RPMI7951 (cell line): Measurements from ENCODE around the gene NSF. TPM values are rescaled to one million over a fixed set of nuclear protein-coding genes. Genes with fewer than 3 reads are reported as not detected.
"Not testable (repeated sequence)": the region's sequence is repeated elsewhere in the genome, so short reads cannot be mapped to it uniquely, and the experiment has no call there.

Experiments used
- DNase-seq: peaks from one replicate; pipeline ENCODE4 v3.0.0-alpha.2; 2012; ENCODE audit warnings: low read depth
- total RNA-seq: library from RNA; depleted of rRNA; stranded (reverse); fragments of >200 nt; shearing (Covaris generic); gene quantifications from 2 replicates; pipeline ENCODE4 v1.2.3, GENCODE V29; 2014

Gene NSF
- total RNA-seq, 1 experiment from 2014 or later, result 51.7 TPM

DNA sequence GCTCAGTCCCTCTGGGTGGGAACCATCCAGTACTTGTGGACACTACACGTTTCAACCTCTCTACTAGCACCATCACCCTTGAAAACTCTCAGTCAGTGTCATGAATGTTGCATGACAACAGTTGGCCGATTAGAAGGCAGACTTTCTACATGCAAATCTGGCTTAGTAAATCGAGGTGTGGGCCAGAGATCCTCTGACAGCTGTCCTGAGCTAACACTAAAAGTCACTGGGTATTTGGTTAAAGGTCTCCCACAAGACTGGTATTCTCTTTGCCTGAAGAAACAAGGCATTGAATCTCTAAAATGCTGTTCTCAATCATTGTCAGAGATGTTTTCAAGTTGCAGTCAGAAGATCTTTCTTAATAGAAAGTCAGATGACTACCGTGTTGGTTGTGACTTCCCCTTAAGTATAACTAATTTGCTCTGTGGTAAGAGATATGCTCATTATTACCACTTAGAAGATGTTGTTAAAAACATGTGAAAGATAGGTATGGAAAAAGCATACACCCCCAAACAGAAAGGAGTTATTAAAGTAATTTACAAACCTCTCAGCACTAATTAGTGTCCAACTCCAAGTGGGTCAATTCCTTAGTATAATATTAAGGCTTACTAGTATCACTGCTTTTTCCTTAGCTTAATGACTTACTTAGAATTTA, 165.7 kb downstream of the NSF start:
- DNase-seq, result no peak

DNA sequence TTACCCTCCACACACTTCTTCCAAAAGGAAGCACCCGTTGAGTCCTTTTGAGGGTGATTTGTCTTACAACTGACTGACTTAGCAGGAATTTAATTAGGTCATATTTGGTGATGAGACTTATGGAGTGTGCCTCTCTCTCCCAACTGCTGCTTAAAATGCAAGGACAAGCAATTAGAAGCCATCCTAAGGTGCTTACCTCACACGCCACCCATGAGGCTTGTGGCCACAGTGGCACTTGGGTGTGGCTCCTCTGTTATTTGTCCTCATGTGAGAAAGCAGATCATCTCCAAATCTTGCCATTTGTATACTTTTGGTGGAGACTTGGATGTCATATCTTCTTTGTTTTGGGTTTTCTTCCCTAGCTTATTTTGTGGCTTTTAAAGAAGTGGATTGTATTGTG, 166.4 kb downstream of the NSF start:
- no peak for DNase-seq

DNA sequence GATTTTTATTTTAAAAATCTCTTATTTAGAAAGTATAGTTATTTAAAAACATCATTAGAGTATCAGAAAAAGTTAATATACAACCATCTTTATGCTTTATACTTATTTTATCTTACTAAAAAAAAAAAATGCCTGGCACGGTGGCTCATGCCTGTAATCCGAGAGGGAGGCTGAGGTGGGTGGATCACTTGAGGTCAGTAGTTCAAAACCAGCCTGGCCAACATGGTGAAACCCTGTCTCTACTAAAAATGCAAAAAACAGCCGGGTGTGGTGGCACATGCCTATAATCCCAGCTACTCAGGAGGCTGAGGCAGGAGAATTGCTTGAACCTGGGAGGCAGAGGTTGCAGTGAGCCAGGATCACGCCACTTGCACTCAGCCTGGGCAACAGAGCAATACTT, 167.1 kb downstream of the NSF start:
- DNase-seq, result not testable (repeated sequence)

GRCh38 chr17:46758614-46759013, 168.1 kb downstream of the NSF start:
- DNase-seq, result no peak

- DNase-seq, result no peak
These were observed 168.7 kb downstream of the NSF start for GRCh38 chr17:46759141-46759540.

GRCh38 chr17:46763416-46763815, 172.9 kb downstream of the NSF start:
- DNase-seq, result no peak

DNA sequence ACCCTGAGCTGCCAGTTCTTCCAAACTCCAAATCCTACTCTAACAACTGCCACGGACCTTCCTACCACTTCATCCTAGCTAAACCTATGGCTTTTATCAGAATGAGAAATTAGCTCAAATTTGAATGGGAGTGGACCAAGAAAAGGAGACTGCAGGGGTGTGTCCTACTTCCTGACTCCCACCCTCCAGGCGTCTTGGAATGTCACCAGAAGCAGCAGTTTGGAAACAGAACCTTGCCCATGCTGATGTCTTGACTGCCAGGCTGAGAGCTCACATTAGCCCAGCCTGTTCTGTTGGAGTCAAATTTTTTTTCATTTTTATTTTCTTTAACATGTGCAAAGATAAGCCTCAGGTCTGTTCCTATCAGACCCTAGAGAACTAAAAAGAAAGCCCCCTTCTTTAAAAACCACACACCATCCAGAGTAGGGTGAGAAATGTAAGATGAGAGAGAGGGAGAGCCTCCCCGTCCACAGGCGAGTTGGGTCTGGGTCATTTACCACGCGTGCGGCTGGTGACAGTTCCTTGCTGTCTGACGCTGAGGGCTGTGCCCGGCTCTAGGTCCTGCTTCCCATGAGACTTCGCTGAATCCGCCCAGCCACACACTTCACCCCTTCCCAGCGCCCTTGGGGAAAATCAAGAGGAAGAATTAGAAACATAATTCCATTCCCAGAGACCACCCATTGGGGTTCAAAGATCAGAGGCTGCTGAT, 173.7 kb downstream of the NSF start:
- no peak for DNase-seq

DNA sequence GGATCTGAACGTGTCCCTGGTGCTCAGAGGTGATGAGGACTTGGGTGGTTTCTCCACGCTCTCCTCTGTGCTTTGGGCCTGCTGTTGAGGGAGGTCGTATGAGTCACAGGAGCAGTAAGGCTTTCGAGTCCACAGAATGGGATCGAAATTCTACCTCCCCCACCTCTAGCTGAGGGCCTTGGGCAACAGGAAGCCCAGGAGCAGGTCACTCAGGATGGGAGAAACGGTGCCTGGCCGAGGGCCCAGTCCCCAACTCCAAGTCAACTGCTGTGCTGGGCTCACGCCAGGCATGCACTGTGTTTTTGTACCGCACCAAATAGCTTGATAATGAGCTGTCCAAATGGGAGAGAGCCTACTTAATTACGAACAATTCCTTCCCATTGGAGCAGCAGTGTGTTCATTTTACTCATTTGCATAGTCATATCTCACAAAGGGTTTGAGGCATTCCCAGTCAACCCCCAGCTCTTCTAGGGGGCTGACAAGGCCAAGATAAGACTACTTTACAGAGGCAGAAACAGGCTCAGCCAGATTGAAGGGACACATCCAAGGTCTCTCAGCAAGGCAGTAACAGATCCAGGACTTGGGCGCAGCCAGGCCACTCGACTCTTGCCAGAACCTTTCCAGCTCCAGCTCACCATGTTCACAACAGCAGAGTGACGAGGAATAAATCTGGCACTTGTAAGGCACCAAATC, 174.4 kb downstream of the NSF start:
- peak; percentile 93 for DNase-seq

- no peak for DNase-seq
These were observed 175.0 kb downstream of the NSF start for GRCh38 chr17:46765453-46765852.

DNA sequence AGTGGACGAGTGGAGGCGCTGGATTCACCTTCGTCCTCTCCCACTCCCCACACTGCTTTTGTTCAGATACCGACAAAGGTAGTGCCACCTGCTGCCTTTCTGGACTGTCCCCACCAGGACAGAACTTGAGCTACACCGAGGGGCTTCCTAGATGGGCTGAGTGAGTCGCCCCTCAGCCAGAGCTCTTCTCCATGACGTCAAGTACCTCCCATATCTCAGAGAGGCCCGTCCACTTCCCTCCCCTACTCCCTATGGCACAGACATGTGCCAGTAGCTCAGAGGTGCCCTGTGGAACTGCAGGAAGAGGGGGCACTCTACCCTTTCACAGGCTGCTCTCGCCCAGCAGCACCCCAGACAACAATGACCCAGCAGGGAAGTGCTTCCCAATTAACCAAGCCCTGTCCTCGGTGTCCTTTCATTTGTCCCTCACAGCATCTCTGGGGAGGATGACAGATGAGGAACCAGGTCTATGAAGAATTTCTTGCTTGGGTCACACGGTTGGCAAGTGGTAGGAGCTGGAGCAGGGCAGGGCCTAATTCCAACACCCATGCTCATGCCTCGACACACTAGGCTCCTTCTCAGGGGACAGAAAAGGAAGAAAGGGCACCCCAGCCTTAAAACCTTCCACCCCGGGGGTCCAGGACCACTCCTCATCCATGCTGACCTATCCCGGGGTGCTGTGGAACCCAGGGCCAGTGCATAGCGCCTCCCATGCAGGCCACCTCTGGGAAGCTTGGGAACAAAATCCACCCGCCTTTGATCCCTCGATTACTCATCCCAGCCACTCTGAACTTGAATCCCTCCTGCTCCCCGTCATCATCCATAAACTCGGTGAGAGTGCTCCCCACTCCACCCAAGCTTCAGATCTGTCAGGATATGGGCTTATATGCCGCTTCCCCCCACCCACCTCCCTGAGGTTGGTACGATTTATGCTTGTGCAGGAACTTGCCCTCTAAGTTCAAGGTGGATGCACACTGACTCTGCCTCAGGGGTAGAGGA, 176.3 kb downstream of the NSF start:
- DNase-seq, result no peak

GRCh38 chr17:46768540-46768870, 178.0 kb downstream of the NSF start:
- DNase-seq, result no peak

DNA sequence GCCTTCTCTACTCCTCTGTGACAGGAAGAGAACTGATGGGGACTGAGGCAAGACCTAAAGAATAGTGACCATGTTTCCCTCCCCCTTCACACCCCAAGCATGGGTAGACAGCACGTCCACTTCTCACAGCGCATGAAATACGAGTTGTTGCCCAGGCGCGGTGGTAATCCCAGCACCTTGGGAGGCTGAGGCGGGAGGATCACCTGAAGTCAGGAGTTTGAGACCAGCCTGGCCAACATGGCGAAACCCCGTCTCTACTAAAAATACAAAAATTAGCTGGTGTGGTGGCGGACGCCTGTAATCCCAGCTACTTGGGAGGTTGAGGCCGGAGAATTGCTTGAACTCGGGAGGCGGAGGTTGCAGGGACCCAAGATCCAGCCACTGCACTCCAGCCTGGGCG, 178.4 kb downstream of the NSF start:
- not testable (repeated sequence) for DNase-seq

DNA sequence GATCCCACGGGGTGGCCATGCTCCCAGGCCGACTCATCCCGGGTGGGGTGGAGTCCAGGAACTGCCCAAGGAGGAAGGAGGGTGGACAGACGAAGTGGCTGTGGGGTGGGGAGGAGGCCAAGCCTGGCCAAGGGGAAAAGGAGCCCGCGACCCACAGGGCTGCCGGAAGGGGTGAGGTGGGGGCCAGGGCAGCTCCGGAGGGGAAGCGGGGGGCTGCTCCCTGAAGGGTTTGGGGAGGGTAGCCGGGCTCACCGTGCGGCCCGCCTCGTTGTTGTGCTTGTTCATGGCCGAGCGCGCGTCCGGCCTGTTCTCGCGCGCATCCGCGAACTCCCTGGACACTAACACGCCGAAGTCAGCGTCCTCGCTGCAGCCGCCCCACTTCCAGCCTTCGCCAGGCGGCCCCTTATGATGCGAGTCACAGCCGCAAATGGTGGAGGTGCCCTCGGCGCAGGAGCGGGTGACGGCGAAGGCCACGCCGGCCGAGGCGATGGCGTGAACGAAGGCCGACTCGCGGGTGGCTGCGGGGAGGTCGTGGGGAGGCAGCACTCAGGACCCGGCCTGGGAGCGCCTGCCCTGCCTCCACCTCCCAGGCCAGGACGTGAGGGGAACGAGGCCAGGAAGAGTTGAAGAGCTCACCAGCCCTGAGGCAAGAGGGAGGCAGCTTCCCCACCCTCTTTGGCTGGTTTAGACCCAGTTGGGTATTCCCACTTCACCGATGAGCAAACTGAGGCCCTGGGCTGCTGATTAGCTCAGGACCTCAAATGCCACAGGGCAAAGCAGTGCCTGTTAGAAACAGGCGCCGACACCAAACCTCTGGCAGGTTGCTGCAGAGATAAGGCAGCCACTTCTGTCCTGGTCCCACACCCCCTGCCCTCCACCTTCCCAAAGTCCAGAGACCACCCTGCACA, 179.3 kb downstream of the NSF start:
- DNase-seq, result no peak

- DNase-seq, result no peak
These were observed 180.0 kb downstream of the NSF start for GRCh38 chr17:46770439-46770817.

- DNase-seq, result peak; percentile 34
These were observed 180.5 kb downstream of the NSF start for GRCh38 chr17:46770818-46771560.

DNA sequence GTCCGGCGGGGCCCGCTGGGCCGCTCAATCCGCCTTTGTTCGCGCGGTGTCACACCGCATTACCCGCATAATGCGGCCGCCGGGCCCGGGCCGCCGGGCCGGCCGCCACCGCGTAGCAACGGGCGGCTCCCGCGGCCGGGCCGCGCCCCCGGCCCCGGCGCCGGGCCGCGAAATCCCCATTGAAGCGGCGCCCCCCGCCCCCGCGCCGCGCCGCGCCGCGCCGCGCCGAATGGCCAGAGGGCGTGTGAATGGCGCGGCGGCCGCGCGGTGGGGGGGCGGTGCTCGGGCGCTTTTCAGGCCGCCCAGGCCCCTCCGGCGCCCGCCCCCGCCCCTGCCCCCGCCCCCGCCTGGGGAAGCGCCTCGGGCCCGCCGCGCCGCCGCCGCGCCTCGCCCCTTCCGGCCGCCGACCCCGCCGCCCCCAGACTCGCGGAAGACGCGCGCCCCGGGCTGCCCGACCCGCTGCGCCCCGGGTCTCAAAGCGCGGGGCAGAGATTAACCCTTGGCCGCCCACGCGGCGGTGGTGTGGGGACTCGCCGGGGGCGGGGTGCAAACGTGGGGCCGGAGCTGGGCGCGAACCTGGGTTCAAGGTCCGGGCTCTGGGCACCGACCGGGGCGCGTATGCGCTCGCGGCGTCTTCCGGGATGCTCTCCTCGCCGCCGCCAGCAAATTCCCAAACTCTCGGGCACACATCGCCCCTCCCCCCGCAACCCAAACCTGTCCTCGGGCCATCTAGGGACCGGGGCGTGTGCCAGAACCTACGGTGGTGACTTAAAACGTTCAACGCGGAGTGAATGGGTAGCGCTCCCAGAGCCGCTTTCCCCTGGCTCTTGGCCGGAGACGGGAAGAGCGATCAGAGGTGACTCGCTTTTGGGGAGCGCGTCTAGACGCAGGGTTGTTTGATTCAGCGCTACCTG, 181.3 kb downstream of the NSF start:
- peak; percentile 45 for DNase-seq

- no peak for DNase-seq
These were observed 182.2 kb downstream of the NSF start for GRCh38 chr17:46772475-46773220.

GRCh38 chr17:46773221-46773605, 182.7 kb downstream of the NSF start:
- DNase-seq, result no peak
